AG10803 (cell line): ENCODE results near the gene ARL17B.
"Not testable (repeated sequence)": the region's sequence is repeated elsewhere in the genome, so short reads cannot be mapped to it uniquely, and the experiment has no call there.

Experiments used
- DNase-seq: peaks from one replicate; pipeline ENCODE4 v3.0.0; 2010; ENCODE audit warnings: low read depth
- H3K4me3 ChIP-seq: 2 replicates; pipeline ENCODE4 v1.5.1; 2011; ENCODE audit warnings: mild to moderate bottlenecking, low read length, control low read depth
- TF ChIP-seq, protein P1 (sequence below): conservative IDR thresholded peaks from 2 replicates; pipeline ENCODE4 v1.5.1; 2011; ENCODE audit warnings: mild to moderate bottlenecking, low read length, control low read depth, inconsistent platforms

The ARL17B gene

DNA sequence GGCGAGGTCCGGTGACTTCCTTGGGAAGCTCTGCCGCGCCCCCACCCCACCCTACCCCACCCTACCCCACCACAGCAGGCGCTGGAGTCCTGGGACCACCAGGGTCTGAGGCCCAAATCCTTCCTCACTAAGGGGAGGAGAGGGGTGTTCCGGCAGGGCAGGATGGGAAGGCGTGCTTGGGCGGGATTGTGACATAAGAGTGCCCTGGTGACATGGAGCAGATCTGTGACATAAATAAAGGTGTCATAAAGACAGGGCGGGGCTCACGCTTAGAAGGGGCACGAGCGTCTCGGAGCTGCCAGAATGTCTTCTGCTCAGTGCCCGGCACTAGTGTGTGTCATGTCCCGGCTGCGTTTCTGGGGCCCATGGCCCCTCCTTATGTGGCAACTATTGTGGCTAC, 66.7 kb downstream of the ARL17B start, which contains the start of gene LRRC37A:
Gene LRRC37A (plus strand): TSS at position 301 of the 400 bp plus-strand sequence. CDS start 3 bp downstream, at position 304.
- DNase-seq, H3K4me3 ChIP-seq: not testable (repeated sequence)

DNA sequence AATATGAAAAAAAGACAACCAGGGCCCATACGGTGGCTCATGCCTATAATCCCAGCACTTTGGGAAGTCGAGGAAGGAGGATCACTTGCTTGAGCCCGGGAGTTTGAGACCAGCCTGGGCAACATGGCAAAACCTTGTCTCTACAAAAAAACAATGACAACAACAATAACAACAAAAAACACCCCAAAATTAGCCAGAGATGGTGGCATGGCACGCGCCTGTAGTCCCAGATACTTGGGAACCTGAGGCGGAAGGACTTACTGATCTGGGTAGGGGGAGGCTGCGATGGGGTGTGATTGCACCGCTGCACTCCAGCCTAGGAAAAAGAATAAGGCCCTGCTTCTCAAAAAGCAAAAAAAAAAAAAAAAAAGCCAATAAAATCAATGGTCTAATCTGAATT, 69.9 kb downstream of the ARL17B start:
- H3K4me3 ChIP-seq, DNase-seq: not testable (repeated sequence)

DNA sequence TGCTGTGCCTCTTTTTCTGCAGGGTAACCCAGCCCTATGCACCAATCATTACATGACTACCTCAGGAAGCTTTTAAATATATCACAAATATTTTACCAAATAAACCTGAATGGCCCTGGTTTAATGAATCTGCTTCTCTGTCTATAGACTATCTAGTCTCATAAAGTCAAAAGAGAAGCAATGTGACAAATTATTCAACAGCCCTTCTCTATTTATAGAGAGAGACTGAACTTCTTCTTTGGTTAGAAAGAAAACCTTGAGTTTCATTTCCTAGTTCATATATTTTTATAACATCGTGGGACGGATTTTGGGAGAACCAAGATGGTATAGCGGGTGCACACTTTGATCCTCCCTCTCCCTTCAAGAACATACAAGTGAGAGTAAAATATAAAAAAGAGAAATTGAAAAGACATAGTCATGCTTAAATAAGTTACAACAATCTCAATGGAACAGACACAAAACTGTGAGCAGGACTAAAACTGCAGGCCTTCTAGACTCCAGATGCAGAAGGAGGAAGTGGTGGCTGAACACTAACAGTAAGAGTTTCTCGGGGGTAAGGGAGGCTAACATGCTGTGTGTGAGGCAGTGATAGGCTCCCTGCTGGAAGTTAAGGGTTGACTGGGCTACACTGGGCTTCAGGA, 70.5 kb downstream of the ARL17B start:
- not testable (repeated sequence) for DNase-seq, H3K4me3 ChIP-seq

DNA sequence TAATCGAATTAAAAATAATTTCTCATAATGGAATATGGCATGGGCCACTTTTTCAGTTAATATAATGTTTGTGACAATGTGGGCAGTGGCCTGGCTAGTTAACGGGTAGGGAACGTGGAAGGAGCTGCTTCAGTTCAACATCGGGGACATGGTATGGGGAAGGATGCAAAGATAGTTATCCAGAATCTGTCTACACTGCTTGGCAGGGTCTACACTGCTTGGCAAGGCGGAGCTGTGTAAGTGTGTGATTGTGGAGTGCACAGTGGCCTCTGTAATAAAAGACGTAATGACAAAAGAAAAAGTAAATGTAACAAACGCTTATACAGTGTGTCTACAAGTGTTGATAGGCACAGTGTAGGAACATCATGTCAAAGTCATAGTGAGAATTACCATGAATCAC, 74.0 kb downstream of the ARL17B start:
- DNase-seq, H3K4me3 ChIP-seq: not testable (repeated sequence)

DNA sequence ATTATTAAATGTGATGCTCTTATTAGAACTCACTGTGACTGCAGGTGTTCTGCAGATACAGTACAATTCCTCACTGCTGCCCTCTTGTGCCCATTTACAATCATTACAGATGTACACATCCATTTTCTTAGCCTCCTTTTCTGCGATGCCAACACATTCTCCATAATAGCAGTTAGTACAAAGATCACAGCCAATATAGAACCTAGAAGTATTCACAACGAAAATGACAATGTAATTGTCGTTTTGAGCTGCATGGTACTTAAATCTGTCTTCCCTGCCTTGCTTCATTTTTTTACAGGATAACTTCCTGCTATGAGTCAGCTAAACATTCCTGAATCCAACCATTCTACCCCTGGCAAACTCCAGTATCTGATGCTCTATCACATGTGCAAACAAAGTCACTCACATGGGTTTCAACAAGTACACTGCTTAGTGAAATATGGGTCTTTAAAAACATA, 74.8 kb downstream of the ARL17B start:
- peak; percentile 71 for DNase-seq
- TF ChIP-seq, protein P1, sequence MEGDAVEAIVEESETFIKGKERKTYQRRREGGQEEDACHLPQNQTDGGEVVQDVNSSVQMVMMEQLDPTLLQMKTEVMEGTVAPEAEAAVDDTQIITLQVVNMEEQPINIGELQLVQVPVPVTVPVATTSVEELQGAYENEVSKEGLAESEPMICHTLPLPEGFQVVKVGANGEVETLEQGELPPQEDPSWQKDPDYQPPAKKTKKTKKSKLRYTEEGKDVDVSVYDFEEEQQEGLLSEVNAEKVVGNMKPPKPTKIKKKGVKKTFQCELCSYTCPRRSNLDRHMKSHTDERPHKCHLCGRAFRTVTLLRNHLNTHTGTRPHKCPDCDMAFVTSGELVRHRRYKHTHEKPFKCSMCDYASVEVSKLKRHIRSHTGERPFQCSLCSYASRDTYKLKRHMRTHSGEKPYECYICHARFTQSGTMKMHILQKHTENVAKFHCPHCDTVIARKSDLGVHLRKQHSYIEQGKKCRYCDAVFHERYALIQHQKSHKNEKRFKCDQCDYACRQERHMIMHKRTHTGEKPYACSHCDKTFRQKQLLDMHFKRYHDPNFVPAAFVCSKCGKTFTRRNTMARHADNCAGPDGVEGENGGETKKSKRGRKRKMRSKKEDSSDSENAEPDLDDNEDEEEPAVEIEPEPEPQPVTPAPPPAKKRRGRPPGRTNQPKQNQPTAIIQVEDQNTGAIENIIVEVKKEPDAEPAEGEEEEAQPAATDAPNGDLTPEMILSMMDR: peak; percentile 75
- H3K4me3 ChIP-seq: not testable (repeated sequence)

DNA sequence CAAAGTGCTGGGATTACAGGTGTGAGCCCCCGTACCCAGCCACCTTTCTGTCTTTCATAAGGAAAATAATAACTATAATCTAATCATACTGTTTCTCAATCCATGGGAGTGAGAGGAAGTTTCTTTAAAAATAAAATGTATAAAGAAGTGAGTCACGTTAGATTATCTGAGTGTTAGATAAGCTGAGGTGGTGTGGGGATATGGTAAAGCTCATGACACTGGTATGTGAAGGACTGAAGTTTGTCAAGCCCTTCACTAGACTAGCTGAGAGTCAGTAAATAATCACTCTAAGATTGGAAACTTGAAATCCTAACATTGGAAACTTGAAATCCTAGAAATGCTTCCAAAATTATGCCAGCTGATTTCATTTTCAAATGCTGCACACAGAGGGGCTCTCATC, 76.1 kb downstream of the ARL17B start:
- not testable (repeated sequence) for H3K4me3 ChIP-seq, DNase-seq

DNA sequence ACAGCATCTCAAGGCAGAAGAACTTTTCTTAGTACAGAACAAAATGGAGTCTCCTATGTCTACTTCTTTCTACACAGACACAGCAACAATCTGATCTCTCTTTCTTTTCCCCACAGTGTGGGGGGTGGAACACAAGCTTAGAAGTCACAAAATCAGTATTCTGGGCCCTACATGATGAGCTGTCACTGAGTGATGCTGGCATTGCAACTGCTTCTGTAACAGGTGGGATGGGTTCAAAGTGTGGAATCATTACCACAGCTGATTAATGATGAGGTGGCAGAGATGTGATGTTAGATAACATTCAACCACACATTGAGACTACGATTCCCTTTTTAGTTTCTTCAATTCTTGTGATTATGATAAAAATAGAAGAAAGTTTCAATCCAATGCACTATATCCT, 77.1 kb downstream of the ARL17B start:
- DNase-seq, H3K4me3 ChIP-seq: not testable (repeated sequence)

DNA sequence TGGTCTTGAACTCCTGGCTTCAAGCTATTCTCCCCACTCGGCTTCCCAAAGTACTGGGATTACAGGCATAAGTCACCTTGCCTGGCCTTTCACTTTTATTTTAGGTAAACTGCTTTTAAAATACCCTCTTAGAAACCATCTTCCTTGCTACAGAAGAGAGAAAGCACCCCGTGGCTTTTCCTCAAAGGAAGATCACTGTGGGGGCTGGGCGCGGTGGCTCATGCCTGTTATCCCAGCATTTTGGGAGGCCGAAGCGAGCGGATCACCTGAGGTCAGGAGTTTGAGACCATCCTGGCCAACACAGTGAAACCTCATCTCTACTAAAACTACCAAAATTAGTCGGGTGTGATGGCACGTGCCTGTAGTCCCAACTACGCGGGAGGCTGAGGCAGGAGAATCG, 78.9 kb downstream of the ARL17B start:
- not testable (repeated sequence) for H3K4me3 ChIP-seq, DNase-seq

DNA sequence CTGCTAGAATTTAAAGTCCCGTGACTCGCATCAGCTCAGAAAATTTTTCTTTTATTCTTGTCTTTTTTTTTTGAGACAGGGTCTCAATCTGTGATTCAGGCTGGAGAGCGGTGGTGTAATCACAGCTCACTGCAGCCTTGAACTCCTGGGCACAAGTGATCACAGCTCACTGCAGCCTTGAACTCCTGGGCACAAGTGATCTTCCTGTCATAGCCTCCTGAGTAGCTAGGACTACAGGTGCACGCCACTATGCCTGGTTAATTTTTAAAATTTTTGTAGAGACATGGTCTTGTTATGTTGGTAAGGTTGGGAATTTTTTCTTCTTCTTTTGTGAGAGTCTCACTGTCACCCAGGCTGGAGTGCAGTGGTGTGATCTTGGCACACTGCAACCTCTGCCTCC, 80.2 kb downstream of the ARL17B start:
- H3K4me3 ChIP-seq, DNase-seq: not testable (repeated sequence)

DNA sequence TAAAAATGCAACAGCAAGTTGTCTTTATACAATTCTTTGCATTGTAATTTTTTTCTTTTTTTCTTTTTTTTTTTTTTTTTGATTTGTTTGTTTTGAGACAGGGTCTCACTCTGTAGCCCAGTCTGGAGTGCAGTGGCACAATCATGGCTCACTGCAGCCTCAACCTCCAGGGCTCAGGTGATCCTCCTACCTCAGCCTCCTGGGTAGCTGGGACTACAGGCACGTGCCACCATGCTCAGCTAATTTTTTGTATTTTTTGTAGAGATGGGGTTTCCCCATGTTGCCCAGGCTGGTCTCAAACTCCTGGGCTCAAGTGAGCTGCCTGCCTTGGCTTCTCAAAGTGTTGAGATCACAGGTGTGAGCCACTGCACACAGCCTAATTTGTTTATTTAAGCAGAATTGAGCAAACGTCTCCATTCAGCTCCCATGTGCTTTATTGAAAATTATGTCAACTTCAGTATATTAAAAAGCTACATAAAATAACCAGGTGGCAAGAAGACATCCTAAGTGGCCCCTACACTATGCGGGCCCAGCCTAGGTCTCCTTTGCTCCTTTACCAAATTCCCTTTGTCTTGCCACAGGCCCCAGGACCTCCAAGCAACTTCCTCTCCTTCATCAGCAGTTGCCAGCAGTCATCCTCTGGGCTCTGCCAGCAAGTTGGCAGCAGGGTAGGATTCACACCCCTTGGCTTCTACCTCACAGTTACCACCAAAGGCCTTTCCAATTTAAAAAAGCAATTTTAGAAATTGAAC, 84.7 kb downstream of the ARL17B start:
- not testable (repeated sequence) for DNase-seq, H3K4me3 ChIP-seq

DNA sequence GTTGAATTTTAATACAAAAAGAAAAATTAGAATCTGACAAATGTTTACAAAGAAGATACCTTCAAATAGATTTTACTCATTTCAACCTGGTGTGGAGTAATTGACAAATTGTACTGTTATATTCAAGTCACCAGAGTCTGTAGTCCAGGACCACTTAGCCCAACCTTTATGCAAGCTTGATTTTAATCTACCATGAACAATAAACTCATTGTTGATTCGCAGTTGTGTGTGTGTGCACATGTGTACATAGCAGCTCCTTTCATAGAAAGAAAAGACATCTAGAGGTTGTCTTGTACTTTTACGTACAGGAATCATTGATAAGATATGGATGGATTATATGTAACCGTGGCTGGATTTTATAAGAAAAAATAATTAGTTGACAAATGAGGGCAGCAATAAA, 87.3 kb downstream of the ARL17B start:
- H3K4me3 ChIP-seq: no peak overlapping the region
- TF ChIP-seq, protein P1: no peak
- no peak for DNase-seq

DNA sequence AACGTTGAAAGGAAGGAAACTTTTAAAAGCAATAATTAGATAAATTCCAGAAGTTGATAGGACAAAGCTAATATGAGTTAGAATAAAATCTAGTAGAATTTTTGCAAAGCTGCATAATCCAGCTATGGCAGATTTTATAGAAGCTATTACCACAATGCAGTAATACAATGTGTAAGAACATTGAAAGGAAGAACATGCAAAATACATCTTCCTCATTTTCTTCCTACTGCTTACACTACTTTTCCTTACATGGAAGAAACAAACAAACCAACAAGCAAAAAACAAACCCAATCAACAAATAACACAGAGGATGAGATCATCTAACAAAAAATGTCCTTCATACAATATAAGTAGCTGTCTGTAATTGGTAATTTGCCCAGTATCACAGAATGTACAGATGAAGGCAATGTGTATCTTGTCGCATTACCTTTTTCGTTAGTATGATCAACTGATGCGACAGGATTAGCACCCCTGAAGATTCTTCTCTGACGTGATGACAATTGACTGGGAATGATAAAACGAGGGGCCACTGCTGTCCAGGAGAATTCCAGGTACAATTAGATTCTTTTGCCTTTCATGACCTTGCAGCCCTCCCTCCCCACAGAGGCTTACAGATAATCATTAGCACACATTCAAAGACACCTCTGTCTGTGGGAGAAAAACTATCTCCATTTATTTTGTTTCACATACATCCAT, 87.9 kb downstream of the ARL17B start:
- no peak for DNase-seq

More for the DNA sequence above, 87.9 kb downstream of the ARL17B start:
- no peak overlapping the region for H3K4me3 ChIP-seq
- TF ChIP-seq, protein P1: no peak
